ENCODE results near the gene MRPS22.

MRPS22 gene

GRCh38 chr3:139355476-139355875, 11.7 kb downstream of the MRPS22 start:
- Histone ChIP-seq H3K27ac (ENCODE audit: insufficient read depth, low read length, poor library complexity, severe bottlenecking) (no peak overlapping the region), H3K4me1 (ENCODE audit: control insufficient read depth, insufficient read depth, low read length, poor library complexity, severe bottlenecking) (no peaks in the 10 kb centered on the region), H3K36me3 (ENCODE audit: control insufficient read depth, insufficient read depth, low read length) (peaks cover 88% of the 10 kb centered on the region), H3K9me3 (ENCODE audit: control insufficient read depth, low read length) (no peaks in the 10 kb centered on the region), H3K27me3 (replicated peaks; ENCODE audit: control insufficient read depth, insufficient read depth, low read length, poor library complexity, severe bottlenecking) (no peaks in the 10 kb centered on the region), H3K4me3 (ENCODE audit: insufficient read depth, low read depth, low read length, poor library complexity, severe bottlenecking) (no peak overlapping the region)
- DNase-seq: no peak

- H3K27ac ChIP-seq (ENCODE audit: insufficient read depth, low read length, poor library complexity, severe bottlenecking): no peak overlapping the region
- H3K4me1 ChIP-seq (ENCODE audit: control insufficient read depth, insufficient read depth, low read length, poor library complexity, severe bottlenecking): no peaks in the 10 kb centered on the region
- H3K9me3 ChIP-seq (ENCODE audit: control insufficient read depth, low read length): no peaks in the 10 kb centered on the region
- H3K36me3 ChIP-seq (ENCODE audit: control insufficient read depth, insufficient read depth, low read length): peaks cover 88% of the 10 kb centered on the region
- no peak overlapping the region for H3K4me3 ChIP-seq (ENCODE audit: insufficient read depth, low read depth, low read length, poor library complexity, severe bottlenecking)
- no peak for DNase-seq
- no peaks in the 10 kb centered on the region for H3K27me3 ChIP-seq (replicated peaks; ENCODE audit: control insufficient read depth, insufficient read depth, low read length, poor library complexity, severe bottlenecking)
These were observed 12.1 kb downstream of the MRPS22 start for GRCh38 chr3:139355891-139356290.

- Histone ChIP-seq H3K4me1 (ENCODE audit: control insufficient read depth, insufficient read depth, low read length, poor library complexity, severe bottlenecking) (no peaks in the 10 kb centered on the region), H3K27me3 (replicated peaks; ENCODE audit: control insufficient read depth, insufficient read depth, low read length, poor library complexity, severe bottlenecking) (no peaks in the 10 kb centered on the region), H3K9me3 (ENCODE audit: control insufficient read depth, low read length) (no peaks in the 10 kb centered on the region), H3K36me3 (ENCODE audit: control insufficient read depth, insufficient read depth, low read length) (peaks cover 80% of the 10 kb centered on the region), H3K27ac (ENCODE audit: insufficient read depth, low read length, poor library complexity, severe bottlenecking) (no peak overlapping the region), H3K4me3 (ENCODE audit: insufficient read depth, low read depth, low read length, poor library complexity, severe bottlenecking) (no peak overlapping the region)
- DNase-seq: no peak
These were observed 14.1 kb downstream of the MRPS22 start for GRCh38 chr3:139357899-139358298.

GRCh38 chr3:139358841-139359562, 15.2 kb downstream of the MRPS22 start:
- Histone ChIP-seq H3K27ac (ENCODE audit: insufficient read depth, low read length, poor library complexity, severe bottlenecking) (no peak overlapping the region), H3K4me1 (ENCODE audit: control insufficient read depth, insufficient read depth, low read length, poor library complexity, severe bottlenecking) (no peaks in the 10 kb centered on the region), H3K9me3 (ENCODE audit: control insufficient read depth, low read length) (no peaks in the 10 kb centered on the region), H3K4me3 (ENCODE audit: insufficient read depth, low read depth, low read length, poor library complexity, severe bottlenecking) (no peak overlapping the region), H3K27me3 (replicated peaks; ENCODE audit: control insufficient read depth, insufficient read depth, low read length, poor library complexity, severe bottlenecking) (no peaks in the 10 kb centered on the region), H3K36me3 (ENCODE audit: control insufficient read depth, insufficient read depth, low read length) (peaks cover 81% of the 10 kb centered on the region)
- DNase-seq: no peak

- Histone ChIP-seq H3K36me3 (ENCODE audit: control insufficient read depth, insufficient read depth, low read length) (peaks cover 80% of the 10 kb centered on the region), H3K9me3 (ENCODE audit: control insufficient read depth, low read length) (no peaks in the 10 kb centered on the region), H3K4me3 (ENCODE audit: insufficient read depth, low read depth, low read length, poor library complexity, severe bottlenecking) (no peak overlapping the region), H3K27ac (ENCODE audit: insufficient read depth, low read length, poor library complexity, severe bottlenecking) (no peak overlapping the region), H3K4me1 (ENCODE audit: control insufficient read depth, insufficient read depth, low read length, poor library complexity, severe bottlenecking) (no peaks in the 10 kb centered on the region), H3K27me3 (replicated peaks; ENCODE audit: control insufficient read depth, insufficient read depth, low read length, poor library complexity, severe bottlenecking) (no peaks in the 10 kb centered on the region)
- DNase-seq: no peak
These were observed 17.5 kb downstream of the MRPS22 start for GRCh38 chr3:139361276-139361675.

- DNase-seq: no peak
- no peak overlapping the region for H3K4me3 ChIP-seq (ENCODE audit: insufficient read depth, low read depth, low read length, poor library complexity, severe bottlenecking)
- H3K27me3 ChIP-seq (replicated peaks; ENCODE audit: control insufficient read depth, insufficient read depth, low read length, poor library complexity, severe bottlenecking): no peaks in the 10 kb centered on the region
- H3K27ac ChIP-seq (ENCODE audit: insufficient read depth, low read length, poor library complexity, severe bottlenecking): no peak overlapping the region
- no peaks in the 10 kb centered on the region for H3K4me1 ChIP-seq (ENCODE audit: control insufficient read depth, insufficient read depth, low read length, poor library complexity, severe bottlenecking)
- peaks cover 78% of the 10 kb centered on the region for H3K36me3 ChIP-seq (ENCODE audit: control insufficient read depth, insufficient read depth, low read length)
- no peaks in the 10 kb centered on the region for H3K9me3 ChIP-seq (ENCODE audit: control insufficient read depth, low read length)
These were observed 20.7 kb downstream of the MRPS22 start for GRCh38 chr3:139364549-139364948.

- DNase-seq: no peak
- Histone ChIP-seq H3K4me3 (ENCODE audit: insufficient read depth, low read depth, low read length, poor library complexity, severe bottlenecking) (no peak overlapping the region), H3K9me3 (ENCODE audit: control insufficient read depth, low read length) (no peaks in the 10 kb centered on the region), H3K27me3 (replicated peaks; ENCODE audit: control insufficient read depth, insufficient read depth, low read length, poor library complexity, severe bottlenecking) (no peaks in the 10 kb centered on the region), H3K36me3 (ENCODE audit: control insufficient read depth, insufficient read depth, low read length) (peaks cover 76% of the 10 kb centered on the region), H3K27ac (ENCODE audit: insufficient read depth, low read length, poor library complexity, severe bottlenecking) (no peak overlapping the region), H3K4me1 (ENCODE audit: control insufficient read depth, insufficient read depth, low read length, poor library complexity, severe bottlenecking) (no peaks in the 10 kb centered on the region)
These were observed 30.3 kb downstream of the MRPS22 start for GRCh38 chr3:139374099-139374498.

- Histone ChIP-seq H3K9me3 (ENCODE audit: control insufficient read depth, low read length) (no peaks in the 10 kb centered on the region), H3K36me3 (ENCODE audit: control insufficient read depth, insufficient read depth, low read length) (peaks cover 65% of the 10 kb centered on the region)
- no peak for DNase-seq
These were observed 33.6 kb downstream of the MRPS22 start for GRCh38 chr3:139377378-139377777.

GRCh38 chr3:139378587-139379241, 34.9 kb downstream of the MRPS22 start:
- Histone ChIP-seq H3K9me3 (ENCODE audit: control insufficient read depth, low read length) (no peaks in the 10 kb centered on the region), H3K27ac (ENCODE audit: insufficient read depth, low read length, poor library complexity, severe bottlenecking) (no peak overlapping the region), H3K27me3 (replicated peaks; ENCODE audit: control insufficient read depth, insufficient read depth, low read length, poor library complexity, severe bottlenecking) (no peaks in the 10 kb centered on the region), H3K4me3 (ENCODE audit: insufficient read depth, low read depth, low read length, poor library complexity, severe bottlenecking) (no peak overlapping the region), H3K4me1 (ENCODE audit: control insufficient read depth, insufficient read depth, low read length, poor library complexity, severe bottlenecking) (peaks cover 3% of the 10 kb centered on the region), H3K36me3 (ENCODE audit: control insufficient read depth, insufficient read depth, low read length) (peaks cover 51% of the 10 kb centered on the region)
- no peak for DNase-seq

More at GRCh38 chr3:139377378-139377777, 33.6 kb downstream of the MRPS22 start:
- Histone ChIP-seq H3K27me3 (replicated peaks; ENCODE audit: control insufficient read depth, insufficient read depth, low read length, poor library complexity, severe bottlenecking) (no peaks in the 10 kb centered on the region), H3K4me3 (ENCODE audit: insufficient read depth, low read depth, low read length, poor library complexity, severe bottlenecking) (no peak overlapping the region), H3K4me1 (ENCODE audit: control insufficient read depth, insufficient read depth, low read length, poor library complexity, severe bottlenecking) (peaks cover 3% of the 10 kb centered on the region), H3K27ac (ENCODE audit: insufficient read depth, low read length, poor library complexity, severe bottlenecking) (no peak overlapping the region)

GRCh38 chr3:139380575-139380974, 36.8 kb downstream of the MRPS22 start:
- no peaks in the 10 kb centered on the region for H3K9me3 ChIP-seq (ENCODE audit: control insufficient read depth, low read length)
- H3K36me3 ChIP-seq (ENCODE audit: control insufficient read depth, insufficient read depth, low read length): peaks cover 40% of the 10 kb centered on the region
- H3K4me3 ChIP-seq (ENCODE audit: insufficient read depth, low read depth, low read length, poor library complexity, severe bottlenecking): no peak overlapping the region
- no peak overlapping the region for H3K27ac ChIP-seq (ENCODE audit: insufficient read depth, low read length, poor library complexity, severe bottlenecking)
- no peaks in the 10 kb centered on the region for H3K27me3 ChIP-seq (replicated peaks; ENCODE audit: control insufficient read depth, insufficient read depth, low read length, poor library complexity, severe bottlenecking)
- DNase-seq: no peak
- peaks cover 3% of the 10 kb centered on the region for H3K4me1 ChIP-seq (ENCODE audit: control insufficient read depth, insufficient read depth, low read length, poor library complexity, severe bottlenecking)

Measured in effector memory CD4-positive, alpha-beta T cell (primary cell).